GM23338 (cell line): ENCODE results near the gene KIF6. TPM values are rescaled to one million over a fixed set of nuclear protein-coding genes. Genes with fewer than 3 reads are reported as not detected.

ENCODE experiments used
- ATAC-seq: fragments of 200-7000 bp; cut with Tn5 transposase; 3 replicates; pipeline ENCODE4 v1.9.1; 2020
- DNase-seq: peaks from one replicate; pipeline ENCODE4 v3.0.0-alpha.2; 2015; ENCODE audit warnings: low spot score
- H2AFZ ChIP-seq: fragments of 200-600 bp; sonication (generic); 2 replicates; pipeline ENCODE4 v1.8.0; 2016; ENCODE audit warnings: antibody characterized with exemption, mild to moderate bottlenecking, moderate library complexity
- H3F3A ChIP-seq: fragments of 200-600 bp; sonication (generic); replicated peaks from 2 replicates; pipeline ENCODE4 v1.8.0; 2017; ENCODE audit warnings: antibody characterized with exemption, mixed run types, low read depth
- H3K27ac ChIP-seq: fragments of 200-600 bp; sonication (generic); 2 replicates; pipeline ENCODE4 v1.6.1; 2016; ENCODE audit warnings: low read depth
- H3K27me3 ChIP-seq: fragments of 200-600 bp; sonication (generic); 2 replicates; pipeline ENCODE4 v1.8.0; 2016; ENCODE audit warnings: mild to moderate bottlenecking, mixed run types, moderate library complexity; ENCODE audit not compliant: insufficient read depth
- H3K36me3 ChIP-seq: fragments of 200-600 bp; sonication (generic); 2 replicates; pipeline ENCODE4 v1.8.0; 2016; ENCODE audit warnings: mild to moderate bottlenecking; ENCODE audit not compliant: insufficient read depth
- H3K4me1 ChIP-seq: fragments of 200-600 bp; sonication (generic); 2 replicates; pipeline ENCODE4 v1.8.0; 2016; ENCODE audit warnings: mild to moderate bottlenecking, moderate library complexity; ENCODE audit not compliant: insufficient read depth
- H3K4me2 ChIP-seq: fragments of 200-600 bp; sonication (generic); 2 replicates; pipeline ENCODE4 v1.7.1; 2017; ENCODE audit warnings: mixed run types
- H3K4me3 ChIP-seq: fragments of 200-600 bp; sonication (generic); 2 replicates; pipeline ENCODE4 v1.6.1; 2016; ENCODE audit warnings: mixed run types
- H3K79me2 ChIP-seq: fragments of 200-600 bp; sonication (generic); replicated peaks from 2 replicates; pipeline ENCODE4 v1.8.0; 2017; ENCODE audit warnings: mild to moderate bottlenecking; ENCODE audit not compliant: insufficient read depth
- H3K9me2 ChIP-seq: fragments of 200-600 bp; sonication (generic); 2 replicates; pipeline ENCODE4 v1.8.0; 2017; ENCODE audit not compliant: insufficient read depth
- H4K20me1 ChIP-seq: fragments of 200-600 bp; sonication (generic); replicated peaks from 2 replicates; pipeline ENCODE4 v1.8.0; 2017; ENCODE audit warnings: mild to moderate bottlenecking; ENCODE audit not compliant: insufficient read depth
- H3K27ac Mint-ChIP-seq: 2 replicates; pipeline ENCODE4 v1.8.0; 2020; ENCODE audit warnings: inconsistent platforms, mild to moderate bottlenecking, moderate library complexity, mixed read lengths
- H3K27me3 Mint-ChIP-seq: 3 replicates; pipeline ENCODE4 v1.8.0; 2022; ENCODE audit warnings: low read depth, mild to moderate bottlenecking, moderate library complexity, mixed read lengths, inconsistent platforms; ENCODE audit not compliant: insufficient read depth, poor library complexity
- H3K36me3 Mint-ChIP-seq: 3 replicates; pipeline ENCODE4 v1.8.0; 2021; ENCODE audit warnings: low read depth, mild to moderate bottlenecking, inconsistent platforms, moderate library complexity, mixed read lengths
- H3K4me1 Mint-ChIP-seq: 3 replicates; pipeline ENCODE4 v1.8.0; 2020; ENCODE audit warnings: mild to moderate bottlenecking, inconsistent platforms, mixed read lengths
- H3K4me3 Mint-ChIP-seq: 3 replicates; pipeline ENCODE4 v1.8.0; 2021; ENCODE audit warnings: moderate library complexity, mild to moderate bottlenecking, inconsistent platforms, mixed read lengths
- H3K9me3 Mint-ChIP-seq: 3 replicates; pipeline ENCODE4 v1.8.0; 2020; ENCODE audit warnings: moderate library complexity, mild to moderate bottlenecking, inconsistent platforms, mixed read lengths
- CREB1 ChIP-seq: fragments of 250-450 bp; sonication (Bioruptor Pico); IDR thresholded peaks from 2 replicates; pipeline ENCODE4 v1.5.0; 2020; ENCODE audit warnings: low read depth, mild to moderate bottlenecking, moderate library complexity
- NANOG ChIP-seq: IDR thresholded peaks from 2 replicates; pipeline ENCODE4 v1.6.1; 2016; ENCODE audit warnings: antibody characterized with exemption, borderline replicate concordance
- REST ChIP-seq: IDR thresholded peaks from one replicate; pipeline ENCODE4 v1.6.1; 2018; ENCODE audit warnings: antibody characterized with exemption; ENCODE audit not compliant: unreplicated experiment
- ZNF114 ChIP-seq: fragments of 250-450 bp; sonication (Bioruptor Pico); IDR thresholded peaks from 2 replicates; pipeline ENCODE4 v1.5.0; 2020; ENCODE audit warnings: mild to moderate bottlenecking, moderate library complexity
- polyA plus RNA-seq: library from polyadenylated mRNA; unstranded; fragments of >200 nt; fragmentation: Nextera tagmentation; extraction: Ambion mirVana; gene quantifications from 2 replicates; pipeline ENCODE4 v1.2.1, GENCODE V29; 2016
- total RNA-seq: library from RNA; depleted of rRNA; stranded (reverse); fragments of >200 nt; shearing (Covaris generic); gene quantifications from 2 replicates; pipeline ENCODE4 v1.2.3, GENCODE V29; 2014
- TF ChIP-seq, protein P1 (sequence below): fragments of 250-450 bp; sonication (Bioruptor Pico); IDR thresholded peaks from 2 replicates; pipeline ENCODE4 v1.5.0; 2020; ENCODE audit warnings: mild to moderate bottlenecking, moderate library complexity

Gene KIF6
- total and polyA plus RNA-seq, 2 experiments from 2014 or later, result 0.87 to 1.7 TPM

GRCh38 chr6:39669207-39669972 lies 55.8 kb downstream of the KIF6 start:
- Histone ChIP-seq H2AFZ (no peak overlapping the region), H3K27me3 (no peaks in the 10 kb centered on the region), H3K9me2 (no peaks in the 10 kb centered on the region), H3K4me2 (peak overlapping the region; percentile 47), H3K36me3 (no peaks in the 10 kb centered on the region), H3K79me2 (no peaks in the 10 kb centered on the region), H3F3A (no peaks in the 10 kb centered on the region), H3K4me3 (0 out of 2 replicates have a peak overlapping the region, but pooled peaks have one; percentile 6), H3K4me1 (peaks cover 22% of the 10 kb centered on the region), H4K20me1 (no peaks in the 10 kb centered on the region), H3K27ac (no peak overlapping the region)
- Mint-ChIP-seq H3K27ac (peak overlapping the region; percentile 43), H3K27me3 (peaks cover 3% of the 10 kb centered on the region), H3K4me1 (peaks cover 31% of the 10 kb centered on the region), H3K4me3 (peak overlapping the region; percentile 32; the same call in 1 of the 3 replicates), H3K9me3 (peaks cover 6% of the 10 kb centered on the region), H3K36me3 (no peaks in the 10 kb centered on the region; the same call in 2 of the 3 replicates)
- peak; percentile 52; the same call in 1 of the 2 replicates for TF ChIP-seq NANOG
- no peak for TF ChIP-seq REST
- TF ChIP-seq CREB1, result no peak
- TF ChIP-seq, protein P1, sequence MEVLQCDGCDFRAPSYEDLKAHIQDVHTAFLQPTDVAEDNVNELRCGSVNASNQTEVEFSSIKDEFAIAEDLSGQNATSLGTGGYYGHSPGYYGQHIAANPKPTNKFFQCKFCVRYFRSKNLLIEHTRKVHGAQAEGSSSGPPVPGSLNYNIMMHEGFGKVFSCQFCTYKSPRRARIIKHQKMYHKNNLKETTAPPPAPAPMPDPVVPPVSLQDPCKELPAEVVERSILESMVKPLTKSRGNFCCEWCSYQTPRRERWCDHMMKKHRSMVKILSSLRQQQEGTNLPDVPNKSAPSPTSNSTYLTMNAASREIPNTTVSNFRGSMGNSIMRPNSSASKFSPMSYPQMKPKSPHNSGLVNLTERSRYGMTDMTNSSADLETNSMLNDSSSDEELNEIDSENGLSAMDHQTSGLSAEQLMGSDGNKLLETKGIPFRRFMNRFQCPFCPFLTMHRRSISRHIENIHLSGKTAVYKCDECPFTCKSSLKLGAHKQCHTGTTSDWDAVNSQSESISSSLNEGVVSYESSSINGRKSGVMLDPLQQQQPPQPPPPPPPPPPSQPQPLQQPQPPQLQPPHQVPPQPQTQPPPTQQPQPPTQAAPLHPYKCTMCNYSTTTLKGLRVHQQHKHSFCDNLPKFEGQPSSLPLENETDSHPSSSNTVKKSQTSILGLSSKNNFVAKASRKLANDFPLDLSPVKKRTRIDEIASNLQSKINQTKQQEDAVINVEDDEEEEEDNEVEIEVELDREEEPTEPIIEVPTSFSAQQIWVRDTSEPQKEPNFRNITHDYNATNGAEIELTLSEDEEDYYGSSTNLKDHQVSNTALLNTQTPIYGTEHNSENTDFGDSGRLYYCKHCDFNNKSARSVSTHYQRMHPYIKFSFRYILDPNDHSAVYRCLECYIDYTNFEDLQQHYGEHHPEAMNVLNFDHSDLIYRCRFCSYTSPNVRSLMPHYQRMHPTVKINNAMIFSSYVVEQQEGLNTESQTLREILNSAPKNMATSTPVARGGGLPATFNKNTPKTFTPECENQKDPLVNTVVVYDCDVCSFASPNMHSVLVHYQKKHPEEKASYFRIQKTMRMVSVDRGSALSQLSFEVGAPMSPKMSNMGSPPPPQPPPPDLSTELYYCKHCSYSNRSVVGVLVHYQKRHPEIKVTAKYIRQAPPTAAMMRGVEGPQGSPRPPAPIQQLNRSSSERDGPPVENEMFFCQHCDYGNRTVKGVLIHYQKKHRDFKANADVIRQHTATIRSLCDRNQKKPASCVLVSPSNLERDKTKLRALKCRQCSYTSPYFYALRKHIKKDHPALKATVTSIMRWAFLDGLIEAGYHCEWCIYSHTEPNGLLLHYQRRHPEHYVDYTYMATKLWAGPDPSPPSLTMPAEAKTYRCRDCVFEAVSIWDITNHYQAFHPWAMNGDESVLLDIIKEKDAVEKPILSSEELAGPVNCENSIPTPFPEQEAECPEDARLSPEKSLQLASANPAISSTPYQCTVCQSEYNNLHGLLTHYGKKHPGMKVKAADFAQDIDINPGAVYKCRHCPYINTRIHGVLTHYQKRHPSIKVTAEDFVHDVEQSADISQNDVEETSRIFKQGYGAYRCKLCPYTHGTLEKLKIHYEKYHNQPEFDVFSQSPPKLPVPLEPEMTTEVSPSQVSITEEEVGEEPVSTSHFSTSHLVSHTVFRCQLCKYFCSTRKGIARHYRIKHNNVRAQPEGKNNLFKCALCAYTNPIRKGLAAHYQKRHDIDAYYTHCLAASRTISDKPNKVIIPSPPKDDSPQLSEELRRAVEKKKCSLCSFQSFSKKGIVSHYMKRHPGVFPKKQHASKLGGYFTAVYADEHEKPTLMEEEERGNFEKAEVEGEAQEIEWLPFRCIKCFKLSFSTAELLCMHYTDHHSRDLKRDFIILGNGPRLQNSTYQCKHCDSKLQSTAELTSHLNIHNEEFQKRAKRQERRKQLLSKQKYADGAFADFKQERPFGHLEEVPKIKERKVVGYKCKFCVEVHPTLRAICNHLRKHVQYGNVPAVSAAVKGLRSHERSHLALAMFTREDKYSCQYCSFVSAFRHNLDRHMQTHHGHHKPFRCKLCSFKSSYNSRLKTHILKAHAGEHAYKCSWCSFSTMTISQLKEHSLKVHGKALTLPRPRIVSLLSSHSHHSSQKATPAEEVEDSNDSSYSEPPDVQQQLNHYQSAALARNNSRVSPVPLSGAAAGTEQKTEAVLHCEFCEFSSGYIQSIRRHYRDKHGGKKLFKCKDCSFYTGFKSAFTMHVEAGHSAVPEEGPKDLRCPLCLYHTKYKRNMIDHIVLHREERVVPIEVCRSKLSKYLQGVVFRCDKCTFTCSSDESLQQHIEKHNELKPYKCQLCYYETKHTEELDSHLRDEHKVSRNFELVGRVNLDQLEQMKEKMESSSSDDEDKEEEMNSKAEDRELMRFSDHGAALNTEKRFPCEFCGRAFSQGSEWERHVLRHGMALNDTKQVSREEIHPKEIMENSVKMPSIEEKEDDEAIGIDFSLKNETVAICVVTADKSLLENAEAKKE (CRISPR knock-in tag), result no peak
- no peak for TF ChIP-seq ZNF114 (CRISPR knock-in tag)
- DNase-seq, result peak; percentile 23
- ATAC-seq, result no peak
